Stimulated activated CD8-positive, alpha-beta memory T cell treated with anti-CD3 and anti-CD28 coated beads, Interleukin-15, amount 100 ng/mL, for 1 hour (primary cell): ENCODE data around the gene RINL.
A peak's percentile ranks its signal among the peaks of the same experiment; 100 is the strongest.
"Not testable (repeated sequence)": the region's sequence is repeated elsewhere in the genome, so short reads cannot be mapped to it uniquely, and the experiment has no call there.

Experiments used
- DNase-seq: peaks from one replicate; pipeline ENCODE4 v3.0.0-alpha.2; 2020; ENCODE audit warnings: low read depth

Gene RINL

GRCh38 chr19:38875656-38876395 lies 2.2 kb downstream of the RINL start:
- no peak for DNase-seq

- DNase-seq = not testable (repeated sequence)
Observed at GRCh38 chr19:38873400-38873799, 4.7 kb downstream of the RINL start.

- DNase-seq = no peak
Observed at GRCh38 chr19:38870612-38871011, 7.5 kb downstream of the RINL start.

GRCh38 chr19:38869836-38870607 lies 8.1 kb downstream of the RINL start:
- DNase-seq = peak; percentile 78

GRCh38 chr19:38869160-38869835 lies 8.8 kb downstream of the RINL start:
- DNase-seq = no peak

- no peak for DNase-seq
Observed at GRCh38 chr19:38868551-38868950, 9.5 kb downstream of the RINL start.

GRCh38 chr19:38867171-38867780 lies 10.8 kb downstream of the RINL start:
- no peak for DNase-seq

DNA sequence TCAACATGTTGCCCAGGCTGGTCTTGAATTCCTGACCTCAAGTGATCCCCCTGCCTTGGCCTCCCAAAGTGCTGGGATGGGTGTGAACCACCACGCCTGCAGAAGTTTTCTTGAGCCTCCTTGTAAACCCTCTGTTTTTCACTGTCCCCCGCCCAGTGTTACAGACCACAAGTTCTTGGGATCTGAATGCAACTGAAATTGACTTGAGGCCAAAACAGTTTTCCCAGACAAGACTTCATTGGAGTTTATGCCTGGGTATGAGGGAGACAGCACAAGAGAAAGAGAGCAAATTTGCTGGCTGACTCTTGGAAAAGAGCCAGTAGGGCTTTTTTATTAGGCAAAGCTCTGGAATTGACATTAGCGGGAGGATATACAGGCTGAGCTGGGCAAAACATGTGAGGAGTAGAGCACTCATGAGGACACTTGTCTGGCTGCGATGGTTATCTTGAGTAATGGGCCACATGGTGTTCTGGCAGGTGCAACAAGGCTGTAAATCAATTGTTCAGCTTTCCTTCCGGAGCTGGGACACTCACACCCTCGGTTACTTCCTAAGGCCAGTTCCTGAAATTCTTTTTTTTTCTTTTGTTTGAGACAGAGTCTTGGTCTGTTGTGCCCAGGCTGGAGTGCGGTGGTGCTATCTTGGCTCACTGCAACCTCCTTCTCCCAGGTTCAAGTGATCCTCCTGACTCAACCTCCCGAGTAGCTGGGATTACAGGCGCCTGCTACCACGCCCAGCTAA lies 15.6 kb downstream of the RINL start:
- no peak for DNase-seq

DNA sequence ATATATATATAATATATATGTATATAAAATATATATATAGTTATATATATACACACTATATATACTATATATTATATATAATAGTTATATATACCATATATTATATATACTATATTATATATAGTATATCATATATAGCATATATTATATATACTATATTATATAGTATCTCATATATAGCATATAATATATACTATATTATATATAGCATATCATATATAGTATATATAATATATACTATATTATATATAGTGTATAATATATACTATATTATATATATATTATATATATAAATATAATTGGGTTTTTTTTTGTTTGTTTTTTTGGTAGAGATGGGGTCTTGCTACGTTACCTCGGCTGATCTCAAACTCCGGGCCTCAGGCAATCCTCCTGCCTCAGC lies 16.7 kb downstream of the RINL start:
- no peak for DNase-seq

GRCh38 chr19:38859631-38860204 lies 18.4 kb downstream of the RINL start:
- not testable (repeated sequence) for DNase-seq

DNA sequence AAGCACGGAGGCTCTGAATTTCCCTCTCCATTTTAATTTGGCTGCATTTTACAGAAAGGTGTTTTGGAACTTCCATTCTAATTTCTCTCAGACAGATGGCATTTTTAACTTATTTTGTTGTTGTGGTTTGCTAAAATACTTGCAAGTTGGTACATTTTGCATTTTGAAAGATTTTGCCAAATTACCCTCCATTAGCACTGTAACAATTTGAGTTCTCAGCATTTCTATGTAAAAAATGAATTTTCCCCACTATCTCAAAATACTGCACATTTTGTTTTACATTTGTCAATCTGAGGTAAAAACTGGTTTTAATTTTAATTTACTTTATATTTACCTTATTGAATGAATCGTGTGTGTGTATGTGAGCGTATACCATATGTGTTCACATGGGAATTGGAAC lies 21.3 kb downstream of the RINL start:
- DNase-seq = no peak

GRCh38 chr19:38855751-38856150 lies 22.3 kb downstream of the RINL start:
- not testable (repeated sequence) for DNase-seq

GRCh38 chr19:38854961-38855360 lies 23.1 kb downstream of the RINL start:
- not testable (repeated sequence) for DNase-seq

GRCh38 chr19:38853214-38853613 lies 24.9 kb downstream of the RINL start:
- DNase-seq = no peak

- no peak for DNase-seq
Observed at GRCh38 chr19:38852231-38853044, 25.6 kb downstream of the RINL start.

DNA sequence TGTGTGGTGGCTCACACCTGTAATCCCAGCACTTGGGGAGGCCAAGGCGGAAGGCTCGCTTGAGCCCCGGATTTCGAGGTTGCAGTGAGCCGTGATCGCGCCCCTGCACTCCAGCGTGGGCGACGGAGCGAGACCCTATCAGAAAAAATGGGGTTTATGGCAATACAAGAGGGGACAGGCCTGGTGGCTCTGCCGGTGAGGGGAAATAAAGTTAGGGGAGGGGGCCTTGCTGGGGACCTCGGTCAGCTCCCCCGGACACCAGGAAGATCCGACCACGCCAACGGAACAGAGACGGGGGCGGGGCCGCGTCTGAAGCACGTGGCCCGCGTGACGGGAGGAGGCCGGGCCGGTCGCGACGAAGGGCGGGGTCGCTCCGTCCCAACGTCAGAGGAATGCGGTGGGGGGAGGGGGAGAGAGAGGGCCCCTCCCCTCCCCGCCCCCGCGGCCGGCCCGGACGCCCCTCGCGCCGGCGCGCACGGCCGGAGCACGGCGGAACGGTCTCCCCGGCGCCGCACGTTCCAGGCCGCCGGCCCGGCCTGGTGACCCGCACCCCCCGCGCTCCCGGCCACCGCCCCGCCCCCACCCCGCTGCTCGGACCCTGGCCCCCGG lies 26.3 kb downstream of the RINL start:
- DNase-seq = peak; percentile 78

- DNase-seq = no peak
Observed at GRCh38 chr19:38850976-38851621, 27.0 kb downstream of the RINL start.

DNA sequence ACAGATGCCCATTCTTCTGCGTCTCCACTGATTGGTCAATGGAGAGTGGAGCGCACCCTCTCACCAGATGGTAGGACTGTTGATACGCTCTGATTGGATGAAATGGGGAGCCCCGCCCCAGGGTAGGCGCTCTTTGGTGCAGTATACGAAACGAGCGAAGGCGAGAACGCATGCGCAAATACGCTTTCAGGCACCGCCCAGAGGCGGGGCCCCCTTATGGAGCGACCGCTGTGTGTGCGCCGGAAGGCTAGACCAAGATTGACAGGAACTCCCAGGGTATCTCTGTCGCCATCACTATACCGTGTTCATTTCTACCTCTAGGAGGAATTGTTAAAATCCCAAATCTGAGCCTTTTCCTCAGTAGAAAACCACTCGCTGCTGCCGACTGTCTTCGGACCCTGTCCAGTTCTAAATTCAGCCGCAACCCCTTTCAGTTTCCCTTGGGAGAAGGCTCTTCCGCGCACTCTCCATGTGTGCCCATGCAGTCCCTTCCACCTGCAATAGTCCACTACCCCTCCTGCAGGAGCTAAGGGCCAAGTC lies 27.6 kb downstream of the RINL start:
- DNase-seq = no peak

GRCh38 chr19:38849860-38850435 lies 28.1 kb downstream of the RINL start, which contains the start of gene HNRNPL:
Gene HNRNPL (minus strand): TSS chr19:38849986. CDS start chr19:38849966, 20 bp downstream.
- DNase-seq = peak; percentile 97
